GM23338 (cell line): Measurements from ENCODE around the gene CDKN2AIP. TPM values are rescaled to one million over a fixed set of nuclear protein-coding genes. Genes with fewer than 3 reads are reported as not detected.

Experiments
- ATAC-seq: fragments of 200-7000 bp; cut with Tn5 transposase; 3 replicates; pipeline ENCODE4 v1.9.1; 2020
- DNase-seq: peaks from one replicate; pipeline ENCODE4 v3.0.0-alpha.2; 2015; ENCODE audit warnings: low spot score
- H2AFZ ChIP-seq: fragments of 200-600 bp; sonication (generic); 2 replicates; pipeline ENCODE4 v1.8.0; 2016; ENCODE audit warnings: antibody characterized with exemption, mild to moderate bottlenecking, moderate library complexity
- H3F3A ChIP-seq: fragments of 200-600 bp; sonication (generic); replicated peaks from 2 replicates; pipeline ENCODE4 v1.8.0; 2017; ENCODE audit warnings: antibody characterized with exemption, mixed run types, low read depth
- H3K27ac ChIP-seq: fragments of 200-600 bp; sonication (generic); 2 replicates; pipeline ENCODE4 v1.6.1; 2016; ENCODE audit warnings: low read depth
- H3K27me3 ChIP-seq: fragments of 200-600 bp; sonication (generic); 2 replicates; pipeline ENCODE4 v1.8.0; 2016; ENCODE audit warnings: mild to moderate bottlenecking, mixed run types, moderate library complexity; ENCODE audit not compliant: insufficient read depth
- H3K36me3 ChIP-seq: fragments of 200-600 bp; sonication (generic); 2 replicates; pipeline ENCODE4 v1.8.0; 2016; ENCODE audit warnings: mild to moderate bottlenecking; ENCODE audit not compliant: insufficient read depth
- H3K4me1 ChIP-seq: fragments of 200-600 bp; sonication (generic); 2 replicates; pipeline ENCODE4 v1.8.0; 2016; ENCODE audit warnings: mild to moderate bottlenecking, moderate library complexity; ENCODE audit not compliant: insufficient read depth
- H3K4me2 ChIP-seq: fragments of 200-600 bp; sonication (generic); 2 replicates; pipeline ENCODE4 v1.7.1; 2017; ENCODE audit warnings: mixed run types
- H3K4me3 ChIP-seq: fragments of 200-600 bp; sonication (generic); 2 replicates; pipeline ENCODE4 v1.6.1; 2016; ENCODE audit warnings: mixed run types
- H3K79me2 ChIP-seq: fragments of 200-600 bp; sonication (generic); replicated peaks from 2 replicates; pipeline ENCODE4 v1.8.0; 2017; ENCODE audit warnings: mild to moderate bottlenecking; ENCODE audit not compliant: insufficient read depth
- H3K9me2 ChIP-seq: fragments of 200-600 bp; sonication (generic); 2 replicates; pipeline ENCODE4 v1.8.0; 2017; ENCODE audit not compliant: insufficient read depth
- H4K20me1 ChIP-seq: fragments of 200-600 bp; sonication (generic); replicated peaks from 2 replicates; pipeline ENCODE4 v1.8.0; 2017; ENCODE audit warnings: mild to moderate bottlenecking; ENCODE audit not compliant: insufficient read depth
- H3K27ac Mint-ChIP-seq: 2 replicates; pipeline ENCODE4 v1.8.0; 2020; ENCODE audit warnings: inconsistent platforms, mild to moderate bottlenecking, moderate library complexity, mixed read lengths
- H3K27me3 Mint-ChIP-seq: 3 replicates; pipeline ENCODE4 v1.8.0; 2022; ENCODE audit warnings: low read depth, mild to moderate bottlenecking, moderate library complexity, mixed read lengths, inconsistent platforms; ENCODE audit not compliant: insufficient read depth, poor library complexity
- H3K36me3 Mint-ChIP-seq: 3 replicates; pipeline ENCODE4 v1.8.0; 2021; ENCODE audit warnings: low read depth, mild to moderate bottlenecking, inconsistent platforms, moderate library complexity, mixed read lengths
- H3K4me1 Mint-ChIP-seq: 3 replicates; pipeline ENCODE4 v1.8.0; 2020; ENCODE audit warnings: mild to moderate bottlenecking, inconsistent platforms, mixed read lengths
- H3K4me3 Mint-ChIP-seq: 3 replicates; pipeline ENCODE4 v1.8.0; 2021; ENCODE audit warnings: moderate library complexity, mild to moderate bottlenecking, inconsistent platforms, mixed read lengths
- H3K9me3 Mint-ChIP-seq: 3 replicates; pipeline ENCODE4 v1.8.0; 2020; ENCODE audit warnings: moderate library complexity, mild to moderate bottlenecking, inconsistent platforms, mixed read lengths
- CREB1 ChIP-seq: fragments of 250-450 bp; sonication (Bioruptor Pico); IDR thresholded peaks from 2 replicates; pipeline ENCODE4 v1.5.0; 2020; ENCODE audit warnings: low read depth, mild to moderate bottlenecking, moderate library complexity
- CTCF ChIP-seq, 2 experiments: fragments of 200-600 bp in 1 of 2; sonication (generic) in 1 of 2; conservative IDR thresholded peaks; 2 replicates each; pipeline versions ENCODE4 v1.5.1 to v1.6.1; 2016 to 2017; ENCODE audit warnings: antibody characterized with exemption in 2 of 2, low read depth in 2 of 2, mild to moderate bottlenecking in 2 of 2, moderate library complexity in 1 of 2
- ETS1 ChIP-seq: IDR thresholded peaks from 2 replicates; pipeline ENCODE4 v1.6.1; 2016; ENCODE audit warnings: antibody characterized with exemption
- EZH2 ChIP-seq: fragments of 200-600 bp; sonication (generic); IDR thresholded peaks from one replicate; pipeline ENCODE4 v1.8.0; 2017; ENCODE audit warnings: antibody characterized with exemption, mild to moderate bottlenecking, low read depth; ENCODE audit not compliant: unreplicated experiment
- EZH2phosphoT487 ChIP-seq: fragments of 200-600 bp; sonication (generic); IDR thresholded peaks from one replicate; pipeline ENCODE4 v1.8.1; 2018; ENCODE audit warnings: antibody characterized with exemption; ENCODE audit not compliant: unreplicated experiment
- JUNB ChIP-seq: IDR thresholded peaks from one replicate; pipeline ENCODE4 v1.6.1; 2016; ENCODE audit warnings: antibody characterized with exemption; ENCODE audit not compliant: unreplicated experiment
- STAT1 ChIP-seq: IDR thresholded peaks from one replicate; pipeline ENCODE4 v1.6.1; 2016; ENCODE audit warnings: antibody characterized with exemption; ENCODE audit not compliant: unreplicated experiment
- ZNF114 ChIP-seq: fragments of 250-450 bp; sonication (Bioruptor Pico); IDR thresholded peaks from 2 replicates; pipeline ENCODE4 v1.5.0; 2020; ENCODE audit warnings: mild to moderate bottlenecking, moderate library complexity
- ZNF331 ChIP-seq: fragments of 250-450 bp; sonication (Bioruptor Pico); IDR thresholded peaks from 2 replicates; pipeline ENCODE4 v1.5.0; 2020; ENCODE audit warnings: low read depth, mild to moderate bottlenecking, moderate library complexity
- polyA plus RNA-seq: library from polyadenylated mRNA; unstranded; fragments of >200 nt; fragmentation: Nextera tagmentation; extraction: Ambion mirVana; gene quantifications from 2 replicates; pipeline ENCODE4 v1.2.1, GENCODE V29; 2016
- total RNA-seq: library from RNA; depleted of rRNA; stranded (reverse); fragments of >200 nt; shearing (Covaris generic); gene quantifications from 2 replicates; pipeline ENCODE4 v1.2.3, GENCODE V29; 2014
- TF ChIP-seq, protein P1 (sequence below): fragments of 250-450 bp; sonication (Bioruptor Pico); IDR thresholded peaks from 2 replicates; pipeline ENCODE4 v1.5.0; 2020; ENCODE audit warnings: mild to moderate bottlenecking, moderate library complexity
- TF ChIP-seq, protein P2 (sequence below): IDR thresholded peaks from one replicate; pipeline ENCODE4 v1.6.1; 2018; ENCODE audit warnings: antibody characterized with exemption; ENCODE audit not compliant: unreplicated experiment

CDKN2AIP gene
- total and polyA plus RNA-seq, 2 experiments from 2014 or later, result 15.2 to 27.2 TPM

DNA sequence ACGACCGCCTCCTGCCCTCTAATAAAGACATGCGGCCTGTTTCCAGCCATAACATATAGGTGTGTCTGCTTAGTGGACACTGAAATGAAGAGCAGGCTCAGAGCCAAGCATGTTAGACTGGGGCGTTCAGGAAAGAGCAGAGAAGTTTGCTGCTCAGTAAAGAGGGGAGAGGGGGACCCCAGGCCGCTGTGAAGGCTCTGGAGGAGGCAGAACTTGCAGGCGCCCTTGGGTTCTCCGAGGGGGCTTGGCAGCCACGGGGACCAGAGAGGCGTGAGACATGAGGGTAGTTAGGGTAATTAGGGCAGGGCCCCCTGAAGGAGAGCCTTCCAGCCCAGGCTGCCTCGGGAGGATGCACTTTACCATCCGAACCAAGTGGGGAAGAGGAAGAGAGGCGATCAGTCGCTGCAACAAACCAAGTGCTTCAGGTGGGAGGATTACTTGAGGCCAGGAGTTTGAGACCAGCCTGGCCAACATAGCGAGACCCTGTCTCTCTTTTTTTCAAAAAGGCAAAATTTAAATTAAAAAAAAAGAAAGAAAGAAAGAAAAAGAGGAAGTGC, 46.6 kb upstream of the CDKN2AIP start (continued):
- TF ChIP-seq, protein P1, sequence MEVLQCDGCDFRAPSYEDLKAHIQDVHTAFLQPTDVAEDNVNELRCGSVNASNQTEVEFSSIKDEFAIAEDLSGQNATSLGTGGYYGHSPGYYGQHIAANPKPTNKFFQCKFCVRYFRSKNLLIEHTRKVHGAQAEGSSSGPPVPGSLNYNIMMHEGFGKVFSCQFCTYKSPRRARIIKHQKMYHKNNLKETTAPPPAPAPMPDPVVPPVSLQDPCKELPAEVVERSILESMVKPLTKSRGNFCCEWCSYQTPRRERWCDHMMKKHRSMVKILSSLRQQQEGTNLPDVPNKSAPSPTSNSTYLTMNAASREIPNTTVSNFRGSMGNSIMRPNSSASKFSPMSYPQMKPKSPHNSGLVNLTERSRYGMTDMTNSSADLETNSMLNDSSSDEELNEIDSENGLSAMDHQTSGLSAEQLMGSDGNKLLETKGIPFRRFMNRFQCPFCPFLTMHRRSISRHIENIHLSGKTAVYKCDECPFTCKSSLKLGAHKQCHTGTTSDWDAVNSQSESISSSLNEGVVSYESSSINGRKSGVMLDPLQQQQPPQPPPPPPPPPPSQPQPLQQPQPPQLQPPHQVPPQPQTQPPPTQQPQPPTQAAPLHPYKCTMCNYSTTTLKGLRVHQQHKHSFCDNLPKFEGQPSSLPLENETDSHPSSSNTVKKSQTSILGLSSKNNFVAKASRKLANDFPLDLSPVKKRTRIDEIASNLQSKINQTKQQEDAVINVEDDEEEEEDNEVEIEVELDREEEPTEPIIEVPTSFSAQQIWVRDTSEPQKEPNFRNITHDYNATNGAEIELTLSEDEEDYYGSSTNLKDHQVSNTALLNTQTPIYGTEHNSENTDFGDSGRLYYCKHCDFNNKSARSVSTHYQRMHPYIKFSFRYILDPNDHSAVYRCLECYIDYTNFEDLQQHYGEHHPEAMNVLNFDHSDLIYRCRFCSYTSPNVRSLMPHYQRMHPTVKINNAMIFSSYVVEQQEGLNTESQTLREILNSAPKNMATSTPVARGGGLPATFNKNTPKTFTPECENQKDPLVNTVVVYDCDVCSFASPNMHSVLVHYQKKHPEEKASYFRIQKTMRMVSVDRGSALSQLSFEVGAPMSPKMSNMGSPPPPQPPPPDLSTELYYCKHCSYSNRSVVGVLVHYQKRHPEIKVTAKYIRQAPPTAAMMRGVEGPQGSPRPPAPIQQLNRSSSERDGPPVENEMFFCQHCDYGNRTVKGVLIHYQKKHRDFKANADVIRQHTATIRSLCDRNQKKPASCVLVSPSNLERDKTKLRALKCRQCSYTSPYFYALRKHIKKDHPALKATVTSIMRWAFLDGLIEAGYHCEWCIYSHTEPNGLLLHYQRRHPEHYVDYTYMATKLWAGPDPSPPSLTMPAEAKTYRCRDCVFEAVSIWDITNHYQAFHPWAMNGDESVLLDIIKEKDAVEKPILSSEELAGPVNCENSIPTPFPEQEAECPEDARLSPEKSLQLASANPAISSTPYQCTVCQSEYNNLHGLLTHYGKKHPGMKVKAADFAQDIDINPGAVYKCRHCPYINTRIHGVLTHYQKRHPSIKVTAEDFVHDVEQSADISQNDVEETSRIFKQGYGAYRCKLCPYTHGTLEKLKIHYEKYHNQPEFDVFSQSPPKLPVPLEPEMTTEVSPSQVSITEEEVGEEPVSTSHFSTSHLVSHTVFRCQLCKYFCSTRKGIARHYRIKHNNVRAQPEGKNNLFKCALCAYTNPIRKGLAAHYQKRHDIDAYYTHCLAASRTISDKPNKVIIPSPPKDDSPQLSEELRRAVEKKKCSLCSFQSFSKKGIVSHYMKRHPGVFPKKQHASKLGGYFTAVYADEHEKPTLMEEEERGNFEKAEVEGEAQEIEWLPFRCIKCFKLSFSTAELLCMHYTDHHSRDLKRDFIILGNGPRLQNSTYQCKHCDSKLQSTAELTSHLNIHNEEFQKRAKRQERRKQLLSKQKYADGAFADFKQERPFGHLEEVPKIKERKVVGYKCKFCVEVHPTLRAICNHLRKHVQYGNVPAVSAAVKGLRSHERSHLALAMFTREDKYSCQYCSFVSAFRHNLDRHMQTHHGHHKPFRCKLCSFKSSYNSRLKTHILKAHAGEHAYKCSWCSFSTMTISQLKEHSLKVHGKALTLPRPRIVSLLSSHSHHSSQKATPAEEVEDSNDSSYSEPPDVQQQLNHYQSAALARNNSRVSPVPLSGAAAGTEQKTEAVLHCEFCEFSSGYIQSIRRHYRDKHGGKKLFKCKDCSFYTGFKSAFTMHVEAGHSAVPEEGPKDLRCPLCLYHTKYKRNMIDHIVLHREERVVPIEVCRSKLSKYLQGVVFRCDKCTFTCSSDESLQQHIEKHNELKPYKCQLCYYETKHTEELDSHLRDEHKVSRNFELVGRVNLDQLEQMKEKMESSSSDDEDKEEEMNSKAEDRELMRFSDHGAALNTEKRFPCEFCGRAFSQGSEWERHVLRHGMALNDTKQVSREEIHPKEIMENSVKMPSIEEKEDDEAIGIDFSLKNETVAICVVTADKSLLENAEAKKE (CRISPR knock-in tag), result no peak

- Histone ChIP-seq H2AFZ (peak overlapping the region; percentile 96), H3K27me3 (peaks cover 11% of the 10 kb centered on the region), H3K36me3 (no peaks in the 10 kb centered on the region)
- TF ChIP-seq EZH2 (no peak), ZNF331 (CRISPR knock-in tag) (no peak), STAT1 (no peak), CREB1 (CRISPR knock-in tag) (0 out of 2 replicates have a peak, but pooled peaks have one; percentile 7), JUNB (no peak), ZNF114 (no peak), ETS1 (no peak), EZH2phosphoT487 (no peak), CTCF (conservative IDR thresholded peaks at IDR 0.05; ENCODE audit: low read depth in 2 of 2) (peak; percentile 37 to 66)
- TF ChIP-seq, protein P2, sequence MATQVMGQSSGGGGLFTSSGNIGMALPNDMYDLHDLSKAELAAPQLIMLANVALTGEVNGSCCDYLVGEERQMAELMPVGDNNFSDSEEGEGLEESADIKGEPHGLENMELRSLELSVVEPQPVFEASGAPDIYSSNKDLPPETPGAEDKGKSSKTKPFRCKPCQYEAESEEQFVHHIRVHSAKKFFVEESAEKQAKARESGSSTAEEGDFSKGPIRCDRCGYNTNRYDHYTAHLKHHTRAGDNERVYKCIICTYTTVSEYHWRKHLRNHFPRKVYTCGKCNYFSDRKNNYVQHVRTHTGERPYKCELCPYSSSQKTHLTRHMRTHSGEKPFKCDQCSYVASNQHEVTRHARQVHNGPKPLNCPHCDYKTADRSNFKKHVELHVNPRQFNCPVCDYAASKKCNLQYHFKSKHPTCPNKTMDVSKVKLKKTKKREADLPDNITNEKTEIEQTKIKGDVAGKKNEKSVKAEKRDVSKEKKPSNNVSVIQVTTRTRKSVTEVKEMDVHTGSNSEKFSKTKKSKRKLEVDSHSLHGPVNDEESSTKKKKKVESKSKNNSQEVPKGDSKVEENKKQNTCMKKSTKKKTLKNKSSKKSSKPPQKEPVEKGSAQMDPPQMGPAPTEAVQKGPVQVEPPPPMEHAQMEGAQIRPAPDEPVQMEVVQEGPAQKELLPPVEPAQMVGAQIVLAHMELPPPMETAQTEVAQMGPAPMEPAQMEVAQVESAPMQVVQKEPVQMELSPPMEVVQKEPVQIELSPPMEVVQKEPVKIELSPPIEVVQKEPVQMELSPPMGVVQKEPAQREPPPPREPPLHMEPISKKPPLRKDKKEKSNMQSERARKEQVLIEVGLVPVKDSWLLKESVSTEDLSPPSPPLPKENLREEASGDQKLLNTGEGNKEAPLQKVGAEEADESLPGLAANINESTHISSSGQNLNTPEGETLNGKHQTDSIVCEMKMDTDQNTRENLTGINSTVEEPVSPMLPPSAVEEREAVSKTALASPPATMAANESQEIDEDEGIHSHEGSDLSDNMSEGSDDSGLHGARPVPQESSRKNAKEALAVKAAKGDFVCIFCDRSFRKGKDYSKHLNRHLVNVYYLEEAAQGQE, result no peak
Measured at GRCh38 chr4:183398298-183399125, 45.9 kb upstream of the CDKN2AIP start.

More at GRCh38 chr4:183398298-183399125, 45.9 kb upstream of the CDKN2AIP start:
- H3K36me3 Mint-ChIP-seq, result no peaks in the 10 kb centered on the region
- peak overlapping the region; percentile 53 for H3K4me3 ChIP-seq
- H4K20me1 ChIP-seq, result no peaks in the 10 kb centered on the region
- ATAC-seq (peak; percentile 93), DNase-seq (peak; percentile 88)
- H3K9me3 Mint-ChIP-seq, result no peaks in the 10 kb centered on the region
- peak overlapping the region; percentile 72 for H3K4me3 Mint-ChIP-seq
- H3K27ac Mint-ChIP-seq, result peak overlapping the region; percentile 51; the same call in 1 of the 2 replicates
- no peaks in the 10 kb centered on the region for H3K9me2 ChIP-seq
- H3K27ac ChIP-seq, result no peak overlapping the region
- H3K4me1 Mint-ChIP-seq, result peaks cover 6% of the 10 kb centered on the region
- no peaks in the 10 kb centered on the region for H3F3A ChIP-seq
- H3K27me3 Mint-ChIP-seq, result peaks cover 7% of the 10 kb centered on the region
- H3K79me2 ChIP-seq, result no peaks in the 10 kb centered on the region
- no peaks in the 10 kb centered on the region for H3K4me1 ChIP-seq
- H3K4me2 ChIP-seq, result peak overlapping the region; percentile 78
